ENCODE results near the gene NAA16.

- no peak for TF ChIP-seq CTCF (IDR thresholded peaks at IDR 0.05)
- no peak for TF ChIP-seq POLR2A (IDR thresholded peaks at IDR 0.05)
- no peak for TF ChIP-seq POLR2AphosphoS5 (IDR thresholded peaks at IDR 0.05)
These were observed 66.4 kb downstream of the NAA16 start for GRCh38 chr13:41377446-41377845.
